Measurements from ENCODE around the gene TREX2. TPM values are rescaled to one million over a fixed set of nuclear protein-coding genes. Genes with fewer than 3 reads are reported as not detected.

TREX2 gene
- total and polyA plus RNA-seq, 10 of the 15 experiments (the other 5 are each of a cell fraction or from before 2014, with no cell fraction given) = 0.09 to 0.97 (median 0.60) TPM; not detected in 3

DNA sequence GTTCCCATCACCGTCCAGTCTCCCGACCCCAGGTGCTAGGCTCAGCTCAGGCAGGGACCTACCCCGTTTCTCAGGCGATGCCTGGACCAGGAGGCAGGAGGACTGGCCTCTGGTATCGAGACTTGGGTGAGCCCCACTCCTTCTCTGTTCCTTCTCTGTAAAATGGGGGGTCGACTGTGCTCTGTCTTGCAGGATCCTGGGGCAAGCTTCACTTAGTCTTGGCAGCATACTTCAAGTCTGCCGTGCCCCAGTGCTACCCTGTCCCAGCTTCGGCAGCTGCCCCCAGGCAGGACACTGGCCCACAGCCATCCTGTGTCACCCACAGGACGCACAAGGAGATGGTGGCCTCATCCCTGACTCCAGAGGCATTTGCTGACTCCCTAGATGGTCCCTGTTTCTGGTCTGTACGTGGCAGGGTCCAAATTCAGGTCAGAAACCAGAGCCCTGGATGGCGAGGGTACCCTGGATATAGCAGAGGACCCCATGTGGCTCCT is 31.6 kb upstream of the TREX2 start:
- TF ChIP-seq KAT2A (conservative IDR thresholded peaks at IDR 0.05; ENCODE audit: control insufficient read depth, low read depth, low read length) = no peak
- TF ChIP-seq ZNF274 (IDR thresholded peaks at IDR 0.05; ENCODE audit: insufficient read depth, insufficient read length) = no peak
- TF ChIP-seq FOXK2 (IDR thresholded peaks at IDR 0.05) = no peak
- TF ChIP-seq RCOR1 (conservative IDR thresholded peaks at IDR 0.05; ENCODE audit: low read depth, low read length) = no peak
- no peak for TF ChIP-seq NR2C1 (IDR thresholded peaks at IDR 0.05)
- no peak for TF ChIP-seq POU2F2 (IDR thresholded peaks at IDR 0.05; ENCODE audit: borderline replicate concordance, low read depth, low read length)
- TF ChIP-seq IKZF1 (conservative IDR thresholded peaks at IDR 0.05) = no peak
- no peak for TF ChIP-seq KDM1A (IDR thresholded peaks at IDR 0.05; ENCODE audit: borderline replicate concordance)
- ChIA-PET RAD21 (ENCODE audit: unreplicated experiment) (no interaction called here), CTCF (no interaction called here), SMC1A (ENCODE audit: uncharacterized antibody, unreplicated experiment) (no interaction called here), POLR2A (no interaction called here)
- H3K4me1 ChIP-seq (ENCODE audit: control insufficient read depth, insufficient read depth, low read length) = no peaks in the 10 kb centered on the region
- no peak for ATAC-seq
- WGBS (ENCODE audit: insufficient coverage, insufficient replicate concordance, low lambda C conversion rate, missing lambda C conversion rate) = 11% methylated on average over 11 of the region's 11 CpGs
- intact Hi-C loops (cut with micrococcal nuclease; ENCODE audit: unreplicated experiment) = no loop called here
- no peak for FAIRE-seq
- no peak for DNase-seq (ENCODE audit: low read depth, low spot score)
- H3K9ac ChIP-seq (ENCODE audit: control insufficient read depth, insufficient read depth, low read length) = no peak overlapping the region
- in situ Hi-C loops (cut with MboI) = no loop called here
- no peak overlapping the region for H2AFZ ChIP-seq (ENCODE audit: control insufficient read depth, low read depth, low read length)
- no peak overlapping the region for H3K4me2 ChIP-seq (ENCODE audit: control insufficient read depth, insufficient read depth)
- no peaks in the 10 kb centered on the region for H4K20me1 ChIP-seq (ENCODE audit: control insufficient read depth, insufficient read depth)
- H3K27ac ChIP-seq (ENCODE audit: control insufficient read depth, insufficient read depth) = no peak overlapping the region
- no peaks in the 10 kb centered on the region for H3K79me2 ChIP-seq (ENCODE audit: control insufficient read depth, insufficient read depth, low read length)
- no peaks in the 10 kb centered on the region for H3K36me3 ChIP-seq (ENCODE audit: control insufficient read depth in 2 of 2, insufficient read depth in 2 of 2, low read length in 1 of 2)
- H3K27me3 ChIP-seq (replicated peaks in 1 of 2; ENCODE audit: control insufficient read depth in 2 of 2, insufficient read depth in 2 of 2, low read length in 1 of 2) = no peaks in the 10 kb centered on the region; a peak in 1 of 4 replicates
- H3K4me3 ChIP-seq = no peak overlapping the region
- BruUV-seq (replicated peaks) = no TSS peak
- no peaks in the 10 kb centered on the region for H3K9me3 ChIP-seq (replicated peaks; ENCODE audit: control insufficient read depth, insufficient read depth, low read length)

DNA sequence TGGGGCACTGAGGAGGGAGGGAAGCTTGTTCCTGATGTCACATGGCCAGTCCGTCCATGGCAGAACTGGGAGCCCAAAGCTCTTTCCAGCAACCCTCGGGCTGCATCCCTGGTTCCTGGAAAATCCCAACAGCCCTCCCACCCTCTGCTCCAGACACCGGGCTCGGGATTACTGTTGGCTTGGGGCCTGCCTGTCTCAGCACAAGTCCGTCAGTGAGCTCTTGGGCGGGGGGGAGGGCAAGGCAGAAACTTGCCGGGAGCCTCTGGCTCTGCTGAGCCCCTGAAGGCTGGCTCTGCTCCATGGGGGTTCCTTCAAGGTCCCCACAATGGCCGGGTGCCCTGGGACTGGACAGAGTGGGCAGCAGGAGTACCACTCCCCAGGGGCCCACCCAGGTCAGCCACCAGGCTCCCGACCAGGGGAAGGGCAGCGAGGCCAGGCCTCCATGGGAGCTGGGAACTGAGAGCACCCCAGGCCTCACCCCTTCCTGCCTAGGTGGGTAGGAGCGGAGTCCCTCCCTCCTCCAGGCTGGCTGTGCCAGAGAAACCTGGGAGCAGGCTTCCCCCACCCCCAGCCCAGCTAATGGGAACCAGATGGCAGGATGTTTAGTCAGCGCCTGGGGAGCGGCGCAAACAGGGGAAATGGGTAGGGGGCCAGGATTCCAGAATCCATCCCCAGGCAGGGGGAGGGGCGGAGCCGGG is 31.0 kb upstream of the TREX2 start:
- H3K27me3 ChIP-seq (replicated peaks in 1 of 2; ENCODE audit: control insufficient read depth in 2 of 2, insufficient read depth in 2 of 2, low read length in 1 of 2) = no peaks in the 10 kb centered on the region; a peak in 1 of 4 replicates
- POLR2A ChIA-PET = no interaction called here
- FAIRE-seq (no peak), DNase-seq (ENCODE audit: low read depth, low spot score) (no peak), ATAC-seq (no peak)
- H3K9me3 ChIP-seq (replicated peaks; ENCODE audit: control insufficient read depth, insufficient read depth, low read length) = no peaks in the 10 kb centered on the region
- H3K79me2 ChIP-seq (ENCODE audit: control insufficient read depth, insufficient read depth, low read length) = no peaks in the 10 kb centered on the region
- RAD21 ChIA-PET (ENCODE audit: unreplicated experiment) = no interaction called here
- no TSS peak for BruUV-seq (replicated peaks)
- no peak overlapping the region for H2AFZ ChIP-seq (ENCODE audit: control insufficient read depth, low read depth, low read length)
- H3K4me3 ChIP-seq = no peak overlapping the region
- no peak overlapping the region for H3K9ac ChIP-seq (ENCODE audit: control insufficient read depth, insufficient read depth, low read length)
- no peak overlapping the region for H3K27ac ChIP-seq (ENCODE audit: control insufficient read depth, insufficient read depth)
- SMC1A ChIA-PET (ENCODE audit: uncharacterized antibody, unreplicated experiment) = no interaction called here
- no peak overlapping the region for H3K4me2 ChIP-seq (ENCODE audit: control insufficient read depth, insufficient read depth)
- no peaks in the 10 kb centered on the region for H3K4me1 ChIP-seq (ENCODE audit: control insufficient read depth, insufficient read depth, low read length)
- CTCF ChIA-PET = no interaction called here
- 33% methylated on average over 13 of the region's 16 CpGs for WGBS (ENCODE audit: insufficient coverage, insufficient replicate concordance, low lambda C conversion rate, missing lambda C conversion rate)
- no peaks in the 10 kb centered on the region for H4K20me1 ChIP-seq (ENCODE audit: control insufficient read depth, insufficient read depth)
- intact Hi-C loops (cut with micrococcal nuclease; ENCODE audit: unreplicated experiment) (no loop called here), in situ Hi-C loops (cut with MboI) (no loop called here)
- TF ChIP-seq, protein P1, sequence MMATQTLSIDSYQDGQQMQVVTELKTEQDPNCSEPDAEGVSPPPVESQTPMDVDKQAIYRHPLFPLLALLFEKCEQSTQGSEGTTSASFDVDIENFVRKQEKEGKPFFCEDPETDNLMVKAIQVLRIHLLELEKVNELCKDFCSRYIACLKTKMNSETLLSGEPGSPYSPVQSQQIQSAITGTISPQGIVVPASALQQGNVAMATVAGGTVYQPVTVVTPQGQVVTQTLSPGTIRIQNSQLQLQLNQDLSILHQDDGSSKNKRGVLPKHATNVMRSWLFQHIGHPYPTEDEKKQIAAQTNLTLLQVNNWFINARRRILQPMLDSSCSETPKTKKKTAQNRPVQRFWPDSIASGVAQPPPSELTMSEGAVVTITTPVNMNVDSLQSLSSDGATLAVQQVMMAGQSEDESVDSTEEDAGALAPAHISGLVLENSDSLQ (IDR thresholded peaks at IDR 0.05) = no peak
- TF ChIP-seq HDAC6 (IDR thresholded peaks at IDR 0.05; ENCODE audit: unreplicated experiment) (no peak), EZH2 (IDR thresholded peaks at IDR 0.05; ENCODE audit: borderline replicate concordance, control insufficient read depth, low read depth, low read length) (no peak), YY1 (IDR thresholded peaks at IDR 0.05; ENCODE audit: low read depth, low read length) (no peak), POLR2AphosphoS5 (IDR thresholded peaks at IDR 0.05; ENCODE audit: low read length) (no peak), MEF2A (IDR thresholded peaks at IDR 0.05; ENCODE audit: insufficient read depth, low read depth, low read length) (no peak), ZNF384 (IDR thresholded peaks at IDR 0.05; ENCODE audit: borderline replicate concordance, low read depth, low read length) (no peak), GATAD2B (conservative IDR thresholded peaks at IDR 0.05; ENCODE audit: low read depth) (no peak), ZNF207 (IDR thresholded peaks at IDR 0.05; ENCODE audit: borderline replicate concordance) (no peak)
- TF ChIP-seq, protein P2, sequence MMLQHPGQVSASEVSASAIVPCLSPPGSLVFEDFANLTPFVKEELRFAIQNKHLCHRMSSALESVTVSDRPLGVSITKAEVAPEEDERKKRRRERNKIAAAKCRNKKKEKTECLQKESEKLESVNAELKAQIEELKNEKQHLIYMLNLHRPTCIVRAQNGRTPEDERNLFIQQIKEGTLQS (IDR thresholded peaks at IDR 0.05; ENCODE audit: borderline replicate concordance, extremely low read depth, low read depth, low read length) = no peak
- no peaks in the 10 kb centered on the region for H3K36me3 ChIP-seq (ENCODE audit: control insufficient read depth in 2 of 2, insufficient read depth in 2 of 2, low read length in 1 of 2)
